HG03196 (cell line): ENCODE results near the gene GLYATL3.
A peak's percentile ranks its signal among the peaks of the same experiment; 100 is the strongest.
"Not testable (repeated sequence)": the region's sequence is repeated elsewhere in the genome, so short reads cannot be mapped to it uniquely, and the experiment has no call there.

Experiments used
- ATAC-seq: cut with Tn5 transposase; IDR thresholded peaks from one replicate; pipeline ENCODE4 v1.9.1; 2021; ENCODE audit not compliant: unreplicated experiment

Gene GLYATL3

DNA sequence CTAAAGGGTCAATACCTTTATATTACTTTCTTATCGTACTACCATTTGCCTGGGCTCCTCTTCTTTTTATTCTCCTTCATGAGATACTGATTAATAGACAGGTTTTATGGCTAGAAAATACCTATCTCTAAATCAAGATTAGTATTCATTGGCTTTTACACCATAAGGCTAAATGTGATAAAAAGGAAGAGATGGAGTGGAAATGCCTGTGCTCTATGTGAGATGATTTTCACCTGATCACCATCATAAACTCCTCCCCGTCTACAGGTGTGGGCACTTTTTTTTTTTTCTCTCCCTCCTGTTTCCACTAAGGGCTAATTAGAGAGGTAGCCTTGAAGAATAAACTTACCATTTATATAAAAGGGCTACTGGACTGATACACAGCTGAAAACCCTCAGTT lies at the start of gene GLYATL3:
Gene GLYATL3, plus strand, starts transcription at position 301 of the 400 bp plus-strand sequence. CDS start 12,068 bp downstream, outside the sequence.
- no peak for ATAC-seq

GRCh38 chr6:49453221-49453620 lies 46.5 kb upstream of the GLYATL3 start:
- ATAC-seq = no peak

- ATAC-seq = peak; percentile 57
Measured at GRCh38 chr6:49454787-49455709, 44.7 kb upstream of the GLYATL3 start.

DNA sequence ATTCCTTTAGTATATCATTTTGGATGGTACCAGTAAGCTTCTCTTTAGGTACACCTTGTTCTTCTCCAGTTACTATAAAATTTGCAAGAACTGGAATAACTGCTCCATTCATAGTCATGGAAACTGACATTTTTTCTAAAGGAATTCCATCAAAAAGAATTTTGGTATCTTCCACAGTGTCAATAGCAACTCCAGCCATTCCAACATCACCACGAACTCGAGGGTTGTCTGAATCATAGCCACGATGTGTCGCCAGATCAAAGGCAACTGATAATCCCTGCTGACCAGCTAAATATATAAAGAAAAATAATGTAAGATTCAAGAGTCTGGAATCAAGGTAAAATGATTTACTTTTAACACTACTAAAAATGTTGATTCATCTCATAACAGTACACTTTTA lies 42.0 kb upstream of the GLYATL3 start:
- no peak for ATAC-seq

GRCh38 chr6:49462071-49462470 lies 37.7 kb upstream of the GLYATL3 start:
- ATAC-seq = no peak

DNA sequence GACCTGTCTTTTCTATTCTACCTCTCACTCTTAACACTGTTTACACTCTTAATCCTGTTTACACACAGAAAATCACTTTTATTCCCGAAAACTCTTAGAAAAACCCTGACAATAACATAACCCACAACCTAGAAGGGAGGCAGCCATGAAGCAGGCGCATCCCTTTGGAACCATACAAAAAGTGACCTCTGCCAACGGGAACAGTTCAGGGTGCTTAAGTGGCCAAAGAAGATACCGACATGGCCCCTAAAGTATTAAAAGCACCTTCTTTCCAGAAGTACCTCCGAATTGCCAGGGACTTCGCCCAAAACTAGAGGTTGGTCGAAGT lies 37.2 kb upstream of the GLYATL3 start:
- peak; percentile 7 for ATAC-seq

DNA sequence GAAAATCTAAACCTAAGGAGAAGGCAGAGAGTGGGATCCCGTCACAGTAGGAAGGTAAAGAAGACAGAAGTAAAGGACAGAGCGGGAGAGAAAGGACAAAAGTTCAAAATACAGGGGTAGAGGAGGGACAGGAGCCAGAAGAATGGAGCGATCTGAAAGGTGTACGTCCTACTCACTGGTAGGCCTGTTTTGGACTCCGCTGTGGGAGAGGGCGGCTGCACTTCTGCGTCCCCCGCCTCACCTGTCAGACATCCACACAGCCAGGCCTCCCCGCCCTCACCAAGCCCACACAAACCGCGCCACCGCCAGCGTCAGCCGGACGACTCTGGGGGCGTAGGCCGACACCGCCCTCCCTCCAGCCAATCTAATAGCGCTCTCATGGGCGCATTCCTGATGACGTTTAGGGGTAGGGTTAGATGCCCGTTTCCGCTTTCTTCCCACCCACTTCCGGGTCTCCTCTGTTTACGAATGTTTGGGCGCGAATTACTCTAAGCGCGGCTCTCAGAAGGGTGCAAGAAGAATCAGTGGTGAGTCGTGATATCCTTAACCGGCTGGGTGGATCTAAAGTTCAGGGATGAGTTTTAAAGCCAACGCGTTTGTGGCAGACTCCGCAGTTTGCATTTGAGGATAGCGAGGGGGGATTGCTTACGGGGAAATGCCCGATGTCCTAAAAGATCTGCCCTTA lies 36.7 kb upstream of the GLYATL3 start, which contains the start of the genes CENPQ and MMUT:
Gene CENPQ, plus strand, starts transcription at position 444 of the 685 bp plus-strand sequence. CDS start 6,807 bp downstream, outside the sequence.
Gene MMUT, minus strand, starts transcription at position 327 of the 685 bp plus-strand sequence. CDS start 3,787 bp downstream, outside the sequence.
- peak; percentile 99 for ATAC-seq

GRCh38 chr6:49463612-49463967 lies 36.1 kb upstream of the GLYATL3 start:
- ATAC-seq = peak; percentile 3

- ATAC-seq = no peak
Measured at GRCh38 chr6:49464691-49465090, 35.0 kb upstream of the GLYATL3 start.

GRCh38 chr6:49468042-49468441 lies 31.7 kb upstream of the GLYATL3 start:
- ATAC-seq = no peak

DNA sequence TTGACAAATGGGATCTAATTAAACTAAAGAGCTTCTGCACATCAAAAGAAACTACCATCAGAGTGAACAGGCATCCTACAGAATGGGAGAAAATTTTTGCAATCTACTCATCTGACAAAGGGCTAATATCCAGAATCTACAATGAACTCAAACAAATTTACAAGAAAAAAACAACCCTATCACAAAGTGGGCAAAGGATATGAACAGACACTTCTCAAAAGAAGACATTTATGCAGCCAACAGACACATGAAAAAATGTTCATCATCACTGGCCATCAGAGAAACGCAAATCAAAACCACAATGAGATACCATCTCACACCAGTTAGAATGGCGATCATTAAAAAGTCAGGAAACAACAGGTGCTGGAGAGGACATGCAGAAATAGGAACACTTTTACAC lies 23.2 kb upstream of the GLYATL3 start:
- not testable (repeated sequence) for ATAC-seq

- no peak for ATAC-seq
Measured at GRCh38 chr6:49479308-49479970, 20.3 kb upstream of the GLYATL3 start.

- ATAC-seq = not testable (repeated sequence)
Measured at GRCh38 chr6:49481846-49482245, 17.9 kb upstream of the GLYATL3 start.

- not testable (repeated sequence) for ATAC-seq
Measured at GRCh38 chr6:49483380-49483779, 16.3 kb upstream of the GLYATL3 start.

DNA sequence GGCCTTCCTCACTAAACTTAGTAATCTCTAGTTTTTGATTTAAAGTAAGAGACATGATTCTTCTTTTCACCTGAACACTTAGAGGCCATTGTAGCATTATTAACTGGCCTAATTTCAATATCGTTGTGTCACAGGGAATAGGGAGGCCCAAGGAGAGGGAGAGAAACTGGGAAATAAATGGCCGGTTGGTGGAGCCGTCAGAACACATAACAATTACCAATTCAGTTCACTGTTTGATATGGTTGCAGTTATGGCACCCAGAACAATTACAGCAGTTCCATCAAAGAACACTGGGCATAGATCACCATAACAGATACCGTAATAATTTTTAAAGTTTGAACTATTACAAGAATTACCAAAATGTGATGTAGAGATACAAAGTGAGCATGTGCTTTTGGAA lies 9.1 kb upstream of the GLYATL3 start:
- no peak for ATAC-seq

DNA sequence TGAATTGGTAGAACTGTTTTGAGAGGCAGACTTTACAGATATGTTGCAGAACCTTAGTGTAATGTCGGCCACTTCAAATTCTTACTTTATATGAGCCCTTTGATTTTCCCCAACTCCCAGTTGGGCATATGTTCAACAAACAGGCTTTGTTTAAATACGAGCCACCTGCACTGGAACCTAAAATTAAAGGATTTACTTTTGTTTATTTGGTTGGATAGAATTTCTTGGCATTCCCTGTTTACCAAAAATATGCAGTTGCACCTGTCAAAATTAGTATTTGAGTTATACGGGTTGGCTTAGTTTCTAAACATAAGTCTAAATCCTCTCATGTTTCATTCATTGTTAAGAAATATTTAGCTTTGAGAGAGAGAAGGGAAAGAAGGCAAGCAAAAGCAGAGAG lies 2.4 kb upstream of the GLYATL3 start:
- no peak for ATAC-seq

DNA sequence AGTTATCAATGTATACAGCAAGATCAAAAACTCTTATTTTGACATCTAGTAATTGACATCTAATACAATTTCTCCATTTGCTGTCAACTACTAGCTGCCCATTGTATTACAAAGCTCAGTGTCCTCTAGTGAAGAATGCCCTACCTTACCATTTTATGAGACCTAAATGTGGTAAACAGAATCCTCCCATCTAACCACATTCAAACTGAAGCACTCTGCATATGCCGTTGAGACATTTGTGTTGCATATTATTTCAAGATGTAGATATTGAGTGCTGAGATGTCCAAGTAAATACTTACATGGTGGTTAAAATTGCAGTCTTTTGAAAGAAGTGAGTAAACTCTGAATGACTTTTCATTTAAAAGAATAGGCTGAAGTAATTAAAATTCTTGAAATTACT lies 597 bp upstream of the GLYATL3 start:
- no peak for ATAC-seq

- ATAC-seq = no peak
Measured at GRCh38 chr6:49504666-49505065, 4.9 kb downstream of the GLYATL3 start.

GRCh38 chr6:49506569-49507111 lies 6.9 kb downstream of the GLYATL3 start:
- no peak for ATAC-seq

DNA sequence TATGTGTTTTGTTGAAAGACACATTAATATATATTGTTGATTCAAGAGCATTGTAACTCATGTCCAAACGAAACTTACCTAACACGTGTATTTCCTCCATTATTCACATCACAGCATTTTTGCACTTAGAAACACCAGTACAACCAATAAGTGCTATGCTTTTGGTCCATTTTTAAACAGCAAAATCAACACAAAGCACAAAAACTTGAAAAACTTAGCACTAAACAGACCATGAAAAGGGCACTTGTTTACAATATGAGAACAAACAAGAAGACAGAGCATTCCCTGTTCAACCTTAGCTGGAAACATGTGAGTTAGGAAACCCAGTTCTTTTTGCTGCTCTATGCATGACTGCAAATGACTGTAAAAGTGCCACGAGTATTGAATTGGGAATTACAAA lies 9.6 kb downstream of the GLYATL3 start:
- ATAC-seq = no peak
